Natural killer cell (primary cell): ENCODE results near the gene SNED1. TPM values are rescaled to one million over a fixed set of nuclear protein-coding genes. Genes with fewer than 3 reads are reported as not detected.

ENCODE experiments used
- ATAC-seq, 3 donors: fragments of 150-1000 bp in 2 of 3; fragments of 200-7000 bp in 1 of 3; cut with Tn5 transposase; 1 replicate in 1 of 3; 2 replicates in 2 of 3; pipeline ENCODE4 v1.10.0; 2021; ENCODE audit warnings: mild to moderate bottlenecking in 2 of 3, moderate library complexity in 2 of 3
- DNase-seq, 2 donors: peaks; one replicate each; pipeline versions ENCODE4 v3.0.0 to v3.0.0-alpha.2; 2013 to 2021; ENCODE audit warnings: mixed read lengths in 1 of 2
- H3K27ac ChIP-seq: one replicate; pipeline ENCODE4 v1.5.1; 2013; ENCODE audit warnings: mild to moderate bottlenecking, low read length
- H3K27me3 ChIP-seq: one replicate; pipeline ENCODE4 v1.6.1; 2013; ENCODE audit warnings: low read length; ENCODE audit not compliant: control insufficient read depth, insufficient read depth
- H3K36me3 ChIP-seq: one replicate; pipeline ENCODE4 v1.6.1; 2013; ENCODE audit warnings: low read length; ENCODE audit not compliant: control insufficient read depth, insufficient read depth
- H3K4me1 ChIP-seq: one replicate; pipeline ENCODE4 v1.6.1; 2013; ENCODE audit warnings: low read length; ENCODE audit not compliant: control insufficient read depth, insufficient read depth
- H3K4me3 ChIP-seq: one replicate; pipeline ENCODE4 v1.5.1; 2013; ENCODE audit warnings: low read length
- H3K9me3 ChIP-seq: one replicate; pipeline ENCODE4 v1.6.1; 2013; ENCODE audit warnings: low read length; ENCODE audit not compliant: control insufficient read depth, insufficient read depth
- H3K27ac Mint-ChIP-seq, 2 donors: one replicate each; pipeline ENCODE4 v1.8.0; 2022; ENCODE audit warnings: mild to moderate bottlenecking in 2 of 2, mixed read lengths in 2 of 2, moderate library complexity in 1 of 2
- H3K27me3 Mint-ChIP-seq, 2 donors: one replicate each; pipeline ENCODE4 v1.8.0; 2022; ENCODE audit warnings: low read depth in 2 of 2, mixed read lengths in 2 of 2
- H3K36me3 Mint-ChIP-seq: one replicate; pipeline ENCODE4 v1.8.0; 2022; ENCODE audit warnings: mixed read lengths
- H3K4me1 Mint-ChIP-seq, 2 donors: one replicate each; pipeline ENCODE4 v1.8.0; 2022; ENCODE audit warnings: mixed read lengths in 2 of 2
- H3K4me3 Mint-ChIP-seq: one replicate; pipeline ENCODE4 v1.8.0; 2022; ENCODE audit warnings: mild to moderate bottlenecking, moderate library complexity, mixed read lengths
- H3K9me3 Mint-ChIP-seq, 2 donors: one replicate each; pipeline ENCODE4 v1.8.0; 2022; ENCODE audit warnings: mixed read lengths in 2 of 2
- CTCF ChIP-seq: fragments of 200-600 bp; IDR thresholded peaks from one replicate; pipeline ENCODE4 v1.8.0; 2022; ENCODE audit warnings: antibody characterized with exemption
- WGBS: methylation state at CpG from one replicate; pipeline ENCODE4 v1.1.7; 2013; ENCODE audit warnings: missing lambda C conversion rate; ENCODE audit not compliant: insufficient coverage; 5-methylcytosine and 5-hydroxymethylcytosine counted together
- intact Hi-C: fragments of 100-400 bp; cut with micrococcal nuclease; formaldehyde crosslinking; loops from one replicate; pipeline ENCODE4 v1.14.2; 2022
- total RNA-seq, 4 donors: library from RNA; stranded (reverse); fragments of 120-200 nt in 1 of 4; gene quantifications; one replicate each; pipeline versions ENCODE4 v1.2.3 to v1.2.4, GENCODE V29; 2013 to 2022

The SNED1 gene
- total RNA-seq, 3 donors from 2014 or later (not counting 1 experiment from before 2014, with no cell fraction given) = 0.97 to 4.9 (median 2.5) TPM

- no peak overlapping the region for H3K27ac ChIP-seq
- 13% methylated on average over 71 of the region's 71 CpGs for WGBS
- intact Hi-C loops = no loop called here
- Mint-ChIP-seq H3K27ac (no peak overlapping the region), H3K27me3 (peaks cover 11 to 23% of the 10 kb centered on the region in 2 donors), H3K9me3 (peaks cover 2 to 3% of the 10 kb centered on the region in 2 donors), H3K36me3 (no peaks in the 10 kb centered on the region), H3K4me1 (peaks cover 0 to 9% of the 10 kb centered on the region in 2 donors), H3K4me3 (peak overlapping the region; percentile 61)
- H3K36me3 ChIP-seq = no peaks in the 10 kb centered on the region
- H3K27me3 ChIP-seq = peaks cover 6% of the 10 kb centered on the region
- peak in 2 of 3 donors; percentile 17 to 24 for ATAC-seq
- no peak overlapping the region for H3K4me3 ChIP-seq
- DNase-seq = peak in 1 of 2 donors; percentile 12
- H3K9me3 ChIP-seq = peaks cover 10% of the 10 kb centered on the region
- no peak for TF ChIP-seq CTCF
- H3K4me1 ChIP-seq = peaks cover 7% of the 10 kb centered on the region
Observed at GRCh38 chr2:240998995-240999791, 775 bp downstream of the SNED1 start.

- Mint-ChIP-seq H3K4me1 (peaks cover 0 to 9% of the 10 kb centered on the region in 2 donors), H3K27ac (no peak overlapping the region), H3K36me3 (no peaks in the 10 kb centered on the region), H3K27me3 (peaks cover 11 to 23% of the 10 kb centered on the region in 2 donors), H3K9me3 (peaks cover 2 to 3% of the 10 kb centered on the region in 2 donors), H3K4me3 (peak overlapping the region; percentile 55)
- Histone ChIP-seq H3K27me3 (peaks cover 6% of the 10 kb centered on the region), H3K9me3 (peaks cover 14% of the 10 kb centered on the region), H3K27ac (no peak overlapping the region), H3K4me3 (no peak overlapping the region), H3K36me3 (no peaks in the 10 kb centered on the region), H3K4me1 (peaks cover 7% of the 10 kb centered on the region)
- intact Hi-C loops = no loop called here
- 75% methylated on average over 19 of the region's 19 CpGs for WGBS
- TF ChIP-seq CTCF = no peak
- ATAC-seq = no peak
- DNase-seq = peak in 1 of 2 donors; percentile 11
Observed at GRCh38 chr2:240999873-241000541, 1.6 kb downstream of the SNED1 start.

DNA sequence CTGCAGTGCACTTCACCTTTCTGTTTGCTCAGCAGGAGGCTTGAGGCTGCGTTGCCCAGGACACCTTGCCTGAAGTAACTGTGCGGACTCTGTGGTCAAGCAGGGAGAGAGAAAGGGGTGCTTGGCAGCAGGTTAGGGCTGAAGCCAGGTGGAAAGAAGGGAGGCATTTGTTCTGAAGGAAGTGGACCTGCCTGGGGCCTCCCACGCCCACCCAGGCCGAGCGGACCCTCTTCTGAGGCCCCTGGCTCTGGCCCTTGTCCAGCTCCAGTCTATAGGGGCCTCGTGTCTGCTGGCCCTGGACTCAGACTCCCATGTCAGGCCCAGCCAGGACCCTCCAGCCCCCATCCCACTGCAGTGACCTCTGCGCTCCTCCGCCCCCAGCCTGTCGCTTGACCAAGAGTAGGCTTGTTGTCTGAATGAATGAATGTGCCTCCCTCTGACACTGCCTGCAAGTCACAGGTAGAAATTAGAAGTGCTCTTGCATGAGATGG, 2.5 kb downstream of the SNED1 start:
- Mint-ChIP-seq H3K27me3 (peaks cover 16 to 27% of the 10 kb centered on the region in 2 donors), H3K4me1 (peaks cover 0 to 9% of the 10 kb centered on the region in 2 donors), H3K36me3 (peaks cover 7% of the 10 kb centered on the region), H3K27ac (no peak overlapping the region), H3K9me3 (peaks cover 2 to 8% of the 10 kb centered on the region in 2 donors), H3K4me3 (peak overlapping the region; percentile 49)
- peaks cover 6% of the 10 kb centered on the region for H3K27me3 ChIP-seq
- no peak overlapping the region for H3K27ac ChIP-seq
- 93% methylated on average over 9 of the region's 9 CpGs for WGBS
- no peak overlapping the region for H3K4me3 ChIP-seq
- no peak for ATAC-seq
- intact Hi-C loops = no loop called here
- peaks cover 14% of the 10 kb centered on the region for H3K9me3 ChIP-seq
- peaks cover 7% of the 10 kb centered on the region for H3K4me1 ChIP-seq
- no peak for TF ChIP-seq CTCF
- DNase-seq = peak in 1 of 2 donors; percentile 11
- H3K36me3 ChIP-seq = no peaks in the 10 kb centered on the region
